Peyer's patch (tissue), 4 donors: ENCODE results near the gene RBP4. TPM values are rescaled to one million over a fixed set of nuclear protein-coding genes. Genes with fewer than 3 reads are reported as not detected.

Experiments used
- DNase-seq, 3 donors: peaks; one replicate each; pipeline ENCODE4 v3.0.0-alpha.2; 2017 to 2019
- H3K27ac ChIP-seq, 4 donors: fragments of 200-600 bp; sonication (generic); one replicate each; pipeline ENCODE4 v1.5.1; 2016 to 2019
- H3K27me3 ChIP-seq, 2 donors: fragments of 200-600 bp; sonication (generic); one replicate each; pipeline ENCODE4 v1.5.1; 2019
- H3K36me3 ChIP-seq, 3 donors: fragments of 200-600 bp; sonication (generic); one replicate each; pipeline ENCODE4 v1.5.1; 2016 to 2019
- H3K4me1 ChIP-seq, 4 donors: fragments of 200-600 bp; sonication (generic); one replicate each; pipeline ENCODE4 v1.5.1; 2016 to 2019
- H3K4me3 ChIP-seq, 4 donors: fragments of 200-600 bp; sonication (generic); 1 replicate in 3 of 4; 2 replicates in 1 of 4; pipeline ENCODE4 v1.5.1; 2016 to 2019; ENCODE audit warnings: mild to moderate bottlenecking in 1 of 4
- H3K9me3 ChIP-seq, 4 donors: fragments of 200-600 bp; sonication (generic); one replicate each; pipeline ENCODE4 v1.5.1; 2016 to 2019; ENCODE audit warnings: mild to moderate bottlenecking in 1 of 4
- POLR2A ChIP-seq, 2 donors: fragments of 450-650 bp; IDR thresholded peaks; one replicate each; pipeline ENCODE4 v1.5.1; 2017; ENCODE audit warnings: antibody characterized with exemption in 2 of 2, mild to moderate bottlenecking in 2 of 2, moderate library complexity in 2 of 2
- total RNA-seq, 4 donors: library from RNA; depleted of rRNA; stranded (reverse); fragments of >200 nt; gene quantifications; one replicate each; pipeline ENCODE4 v1.1.0, GENCODE V29; 2016
- TF ChIP-seq, protein P1 (sequence below), 6 experiments: fragments of 450-650 bp in 4 of 6; fragments of 200-600 bp in 2 of 6; sonication (generic) in 1 of 6; IDR thresholded peaks; one replicate each; pipeline ENCODE4 v1.5.1; 2017 to 2019; ENCODE audit warnings: antibody characterized with exemption in 6 of 6, mild to moderate bottlenecking in 3 of 6, moderate library complexity in 1 of 6

Gene RBP4
- total RNA-seq, 4 donors from 2014 or later = 1.7 to 3.9 TPM; not detected in 2

GRCh38 chr10:93600446-93601145, 439 bp downstream of the RBP4 start:
- Histone ChIP-seq H3K27me3 (no peaks in the 10 kb centered on the region), H3K9me3 (no peaks in the 10 kb centered on the region), H3K27ac (no peak overlapping the region), H3K36me3 (no peaks in the 10 kb centered on the region), H3K4me1 (peaks cover 0 to 16% (median 0%) of the 10 kb centered on the region in 4 donors), H3K4me3 (peak overlapping the region in 2 of 4 donors; percentile 46 to 54)
- no peak for TF ChIP-seq POLR2A (IDR thresholded peaks at IDR 0.05)
- TF ChIP-seq, protein P1, sequence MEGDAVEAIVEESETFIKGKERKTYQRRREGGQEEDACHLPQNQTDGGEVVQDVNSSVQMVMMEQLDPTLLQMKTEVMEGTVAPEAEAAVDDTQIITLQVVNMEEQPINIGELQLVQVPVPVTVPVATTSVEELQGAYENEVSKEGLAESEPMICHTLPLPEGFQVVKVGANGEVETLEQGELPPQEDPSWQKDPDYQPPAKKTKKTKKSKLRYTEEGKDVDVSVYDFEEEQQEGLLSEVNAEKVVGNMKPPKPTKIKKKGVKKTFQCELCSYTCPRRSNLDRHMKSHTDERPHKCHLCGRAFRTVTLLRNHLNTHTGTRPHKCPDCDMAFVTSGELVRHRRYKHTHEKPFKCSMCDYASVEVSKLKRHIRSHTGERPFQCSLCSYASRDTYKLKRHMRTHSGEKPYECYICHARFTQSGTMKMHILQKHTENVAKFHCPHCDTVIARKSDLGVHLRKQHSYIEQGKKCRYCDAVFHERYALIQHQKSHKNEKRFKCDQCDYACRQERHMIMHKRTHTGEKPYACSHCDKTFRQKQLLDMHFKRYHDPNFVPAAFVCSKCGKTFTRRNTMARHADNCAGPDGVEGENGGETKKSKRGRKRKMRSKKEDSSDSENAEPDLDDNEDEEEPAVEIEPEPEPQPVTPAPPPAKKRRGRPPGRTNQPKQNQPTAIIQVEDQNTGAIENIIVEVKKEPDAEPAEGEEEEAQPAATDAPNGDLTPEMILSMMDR (IDR thresholded peaks at IDR 0.05) = no peak
- DNase-seq = no peak

GRCh38 chr10:93599778-93600177, 1.3 kb downstream of the RBP4 start:
- no peak for DNase-seq
- peaks cover 0 to 16% (median 0%) of the 10 kb centered on the region in 4 donors for H3K4me1 ChIP-seq
- H3K27ac ChIP-seq = no peak overlapping the region
- TF ChIP-seq POLR2A (IDR thresholded peaks at IDR 0.05) = no peak
- TF ChIP-seq, protein P1 (IDR thresholded peaks at IDR 0.05) = no peak
- no peak overlapping the region for H3K4me3 ChIP-seq
- no peaks in the 10 kb centered on the region for H3K27me3 ChIP-seq
- no peaks in the 10 kb centered on the region for H3K9me3 ChIP-seq
- H3K36me3 ChIP-seq = no peaks in the 10 kb centered on the region

- DNase-seq = no peak
- Histone ChIP-seq H3K4me1 (peaks cover 0 to 16% (median 0%) of the 10 kb centered on the region in 4 donors), H3K4me3 (no peak overlapping the region), H3K36me3 (no peaks in the 10 kb centered on the region), H3K9me3 (no peaks in the 10 kb centered on the region), H3K27me3 (no peaks in the 10 kb centered on the region), H3K27ac (no peak overlapping the region)
- TF ChIP-seq, protein P1 (IDR thresholded peaks at IDR 0.05) = no peak
- no peak for TF ChIP-seq POLR2A (IDR thresholded peaks at IDR 0.05)
These were observed 1.7 kb downstream of the RBP4 start for GRCh38 chr10:93599335-93599734.

GRCh38 chr10:93598157-93598556, 2.9 kb downstream of the RBP4 start:
- TF ChIP-seq, protein P1 (IDR thresholded peaks at IDR 0.05) = no peak
- TF ChIP-seq POLR2A (IDR thresholded peaks at IDR 0.05) = no peak
- Histone ChIP-seq H3K4me1 (peaks cover 0 to 16% (median 0%) of the 10 kb centered on the region in 4 donors), H3K4me3 (no peak overlapping the region), H3K27me3 (no peaks in the 10 kb centered on the region), H3K27ac (no peak overlapping the region), H3K9me3 (no peaks in the 10 kb centered on the region), H3K36me3 (no peaks in the 10 kb centered on the region)
- no peak for DNase-seq

GRCh38 chr10:93597075-93597599, 3.9 kb downstream of the RBP4 start:
- no peak overlapping the region for H3K27ac ChIP-seq
- H3K27me3 ChIP-seq = no peaks in the 10 kb centered on the region
- no peak overlapping the region for H3K4me3 ChIP-seq
- H3K36me3 ChIP-seq = no peaks in the 10 kb centered on the region
- TF ChIP-seq, protein P1 (IDR thresholded peaks at IDR 0.05) = no peak
- no peak for TF ChIP-seq POLR2A (IDR thresholded peaks at IDR 0.05)
- DNase-seq = no peak
- H3K9me3 ChIP-seq = no peaks in the 10 kb centered on the region
- H3K4me1 ChIP-seq = peaks cover 0 to 18% (median 0%) of the 10 kb centered on the region in 4 donors
